SHP77 (cell line): Measurements from ENCODE around the gene FKBP15.
A peak's percentile ranks its signal among the peaks of the same experiment; 100 is the strongest.
"Not testable (repeated sequence)": the region's sequence is repeated elsewhere in the genome, so short reads cannot be mapped to it uniquely, and the experiment has no call there.

Experiments
- DNase-seq, 2 experiments: peaks; one replicate each; lab custom pipeline; 2025; lab: John Stamatoyannopoulos, UW

The FKBP15 gene

GRCh38 chr9:113178087-113178486 lies 43.0 kb downstream of the FKBP15 start:
- DNase-seq, result no peak

- DNase-seq, result no peak
These were observed 43.8 kb downstream of the FKBP15 start for GRCh38 chr9:113177251-113177650.

DNA sequence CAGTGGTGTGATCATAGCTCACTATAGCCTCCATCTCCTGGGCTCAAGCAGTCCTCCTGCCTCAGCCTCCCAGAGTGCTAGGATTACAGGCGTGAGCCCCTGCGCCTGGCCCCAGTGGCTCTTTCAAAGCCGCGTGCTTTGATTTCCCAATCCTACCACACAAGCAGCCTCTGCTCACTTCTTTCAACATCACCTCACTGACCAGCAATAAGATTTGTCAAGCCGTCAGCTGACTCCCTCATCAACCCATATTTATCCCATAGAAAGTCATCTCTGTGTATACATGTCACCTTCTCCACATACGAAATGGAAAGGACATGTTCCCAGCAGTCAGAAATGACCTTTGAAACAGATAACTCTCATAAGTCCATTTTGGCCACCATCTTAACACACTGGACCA lies 44.3 kb downstream of the FKBP15 start:
- DNase-seq, result no peak

- no peak for DNase-seq
These were observed 47.7 kb downstream of the FKBP15 start for GRCh38 chr9:113173341-113173740.

DNA sequence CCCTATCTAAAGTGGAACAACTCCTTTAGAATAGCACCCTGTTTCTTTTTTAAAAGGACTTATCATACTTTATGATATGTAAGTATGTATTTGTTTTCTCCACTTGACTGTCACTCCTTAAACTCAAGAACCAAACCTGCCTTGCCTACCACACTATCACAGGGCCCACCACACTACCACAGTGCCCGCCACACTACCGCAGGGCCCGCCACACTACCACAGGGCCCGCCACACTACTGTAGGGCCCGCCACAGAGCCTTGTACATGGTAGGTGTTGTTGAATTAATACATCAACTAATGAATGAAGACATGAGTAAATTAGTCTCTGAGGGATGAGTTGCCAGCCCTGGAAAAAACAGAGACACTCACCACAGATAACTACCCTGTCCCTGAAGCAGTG lies 52.3 kb downstream of the FKBP15 start:
- DNase-seq, result no peak

GRCh38 chr9:113166039-113166438 lies 55.0 kb downstream of the FKBP15 start:
- DNase-seq, result no peak

DNA sequence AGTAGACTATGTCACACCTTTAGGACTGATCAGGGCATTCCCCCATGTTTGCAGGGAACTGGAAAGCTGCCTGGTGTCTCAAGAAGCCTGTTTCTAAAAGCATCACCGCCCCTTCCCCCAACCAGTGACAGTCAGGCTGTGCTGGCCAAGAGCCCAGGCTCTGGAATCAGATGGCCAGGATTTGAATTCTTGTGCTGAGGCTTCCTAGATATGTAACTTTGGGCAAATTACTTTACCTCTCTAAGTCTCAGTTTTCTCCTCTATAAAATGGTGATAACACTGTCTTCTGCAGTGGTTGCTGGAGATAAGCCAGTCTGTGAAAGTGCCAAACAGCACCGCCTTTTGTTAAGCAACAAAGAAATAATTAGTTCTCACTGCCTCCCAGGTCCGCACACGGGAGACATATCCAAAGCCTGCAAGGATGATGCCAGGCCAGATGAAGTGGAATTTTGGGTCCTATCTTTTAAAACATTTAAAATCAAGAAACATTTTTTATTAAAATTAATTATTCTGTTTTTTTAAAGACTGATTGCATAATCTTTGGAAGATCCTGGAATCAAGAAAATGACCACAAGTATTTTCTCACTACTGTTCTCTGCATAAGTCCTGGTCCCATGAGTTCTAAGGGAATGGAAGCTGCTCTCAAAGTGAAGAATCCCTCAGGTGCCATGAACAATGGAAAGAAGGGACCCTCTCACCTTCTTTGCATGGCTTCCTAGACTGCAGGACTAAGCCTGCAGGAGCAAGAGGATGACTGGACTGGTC lies 56.4 kb downstream of the FKBP15 start:
- DNase-seq, result no peak

- no peak for DNase-seq
These were observed 58.1 kb downstream of the FKBP15 start for GRCh38 chr9:113163001-113163400.

DNA sequence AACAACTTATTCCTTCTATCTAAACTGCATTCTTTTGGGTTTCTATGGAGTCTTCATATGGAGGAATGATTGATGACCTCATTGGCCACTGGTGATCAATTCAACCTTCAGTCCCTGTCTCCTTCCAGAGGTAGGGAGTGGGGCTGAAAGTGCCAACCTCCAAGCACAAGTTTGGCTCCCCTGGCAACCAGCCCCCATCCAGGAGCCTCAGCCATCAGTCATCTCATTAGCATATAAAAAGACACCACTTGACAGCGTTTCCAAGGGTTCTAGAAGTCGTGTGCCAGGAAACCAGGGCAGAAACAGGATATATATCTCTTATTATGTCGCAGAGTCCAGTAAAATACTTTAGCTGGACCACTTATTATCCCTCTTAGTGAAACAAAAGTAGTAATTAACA lies 60.5 kb downstream of the FKBP15 start:
- no peak for DNase-seq

DNA sequence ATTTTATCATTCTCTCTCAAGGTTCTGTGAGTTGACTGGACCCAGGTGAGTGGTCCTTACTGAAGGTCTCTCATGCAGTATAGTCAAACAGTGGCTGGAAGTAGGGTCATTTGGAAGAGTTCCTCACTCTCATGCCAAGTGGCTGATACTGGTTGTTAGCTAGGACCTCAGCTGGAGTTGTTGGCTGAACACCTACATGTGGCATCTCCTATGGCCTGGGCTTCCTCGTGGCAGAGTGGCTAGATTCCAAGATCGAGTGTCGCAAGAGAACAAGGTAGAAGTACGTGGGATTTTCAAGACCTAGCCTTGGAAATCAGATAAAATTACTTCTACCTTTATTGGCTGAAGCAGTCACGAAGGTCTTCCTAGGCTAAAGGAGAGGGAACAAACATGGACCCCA lies 62.6 kb downstream of the FKBP15 start:
- no peak for DNase-seq

DNA sequence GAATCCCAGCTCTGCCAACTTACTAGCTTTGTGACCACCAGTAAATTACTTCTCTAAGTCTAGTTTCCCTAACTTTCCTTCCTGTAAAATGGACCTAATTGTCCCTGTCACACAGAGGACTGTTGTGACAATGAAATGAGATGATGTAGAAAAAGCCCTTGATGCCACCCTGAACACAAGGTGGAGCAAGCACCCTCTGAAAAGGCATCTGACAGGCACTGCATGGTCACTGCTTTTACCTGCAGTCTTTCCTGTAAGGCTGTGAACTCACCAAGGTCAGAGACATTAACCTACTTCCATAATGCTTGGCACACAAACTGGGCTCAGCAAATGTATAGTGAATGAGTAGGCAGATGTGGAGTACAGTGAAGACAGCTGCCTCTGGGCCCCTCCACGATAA lies 64.2 kb downstream of the FKBP15 start:
- DNase-seq, result no peak

GRCh38 chr9:113155911-113156588 lies 65.0 kb downstream of the FKBP15 start:
- DNase-seq, result no peak

GRCh38 chr9:113154946-113155345 lies 66.1 kb downstream of the FKBP15 start:
- DNase-seq, result no peak

DNA sequence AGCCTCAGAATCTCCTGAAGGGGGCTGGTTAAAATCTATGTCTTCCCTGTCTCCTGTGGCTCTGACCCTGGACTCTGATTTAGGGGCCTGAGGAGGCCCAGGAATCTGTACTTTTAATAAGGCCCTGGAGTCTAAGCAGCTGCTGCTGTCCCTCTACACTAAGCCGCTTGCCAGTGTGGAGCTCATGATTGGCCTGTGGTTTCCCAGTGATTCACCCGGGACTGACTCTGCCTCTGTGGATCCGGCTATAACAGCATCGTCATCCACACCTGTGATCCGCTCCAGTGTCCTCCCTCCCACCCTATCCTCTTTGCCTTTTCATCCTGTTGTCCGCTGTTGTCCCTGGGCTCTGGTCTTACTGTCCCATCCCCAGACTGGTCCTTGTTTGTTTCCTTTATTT lies 66.6 kb downstream of the FKBP15 start:
- no peak for DNase-seq

- DNase-seq, result no peak
These were observed 67.5 kb downstream of the FKBP15 start for GRCh38 chr9:113153599-113153998.

DNA sequence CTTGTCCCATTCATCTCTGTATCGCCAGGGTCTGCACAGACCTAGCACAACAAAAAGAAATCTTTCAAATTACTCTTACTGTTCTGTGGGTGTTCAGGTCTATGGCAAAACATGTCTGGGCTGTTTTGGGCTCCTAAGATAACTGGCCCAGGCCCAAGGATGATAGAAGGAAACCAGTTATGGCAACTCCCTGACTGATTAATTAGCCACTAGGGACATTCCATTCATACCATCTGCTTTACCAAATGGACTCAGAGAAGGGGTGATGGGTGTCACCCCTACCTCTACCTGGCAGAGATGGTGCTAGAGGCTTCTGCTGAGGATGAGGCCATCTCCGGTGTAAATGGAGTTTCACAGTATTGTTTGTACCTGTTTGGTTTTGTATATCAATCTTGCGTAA lies 68.4 kb downstream of the FKBP15 start:
- DNase-seq, result no peak

DNA sequence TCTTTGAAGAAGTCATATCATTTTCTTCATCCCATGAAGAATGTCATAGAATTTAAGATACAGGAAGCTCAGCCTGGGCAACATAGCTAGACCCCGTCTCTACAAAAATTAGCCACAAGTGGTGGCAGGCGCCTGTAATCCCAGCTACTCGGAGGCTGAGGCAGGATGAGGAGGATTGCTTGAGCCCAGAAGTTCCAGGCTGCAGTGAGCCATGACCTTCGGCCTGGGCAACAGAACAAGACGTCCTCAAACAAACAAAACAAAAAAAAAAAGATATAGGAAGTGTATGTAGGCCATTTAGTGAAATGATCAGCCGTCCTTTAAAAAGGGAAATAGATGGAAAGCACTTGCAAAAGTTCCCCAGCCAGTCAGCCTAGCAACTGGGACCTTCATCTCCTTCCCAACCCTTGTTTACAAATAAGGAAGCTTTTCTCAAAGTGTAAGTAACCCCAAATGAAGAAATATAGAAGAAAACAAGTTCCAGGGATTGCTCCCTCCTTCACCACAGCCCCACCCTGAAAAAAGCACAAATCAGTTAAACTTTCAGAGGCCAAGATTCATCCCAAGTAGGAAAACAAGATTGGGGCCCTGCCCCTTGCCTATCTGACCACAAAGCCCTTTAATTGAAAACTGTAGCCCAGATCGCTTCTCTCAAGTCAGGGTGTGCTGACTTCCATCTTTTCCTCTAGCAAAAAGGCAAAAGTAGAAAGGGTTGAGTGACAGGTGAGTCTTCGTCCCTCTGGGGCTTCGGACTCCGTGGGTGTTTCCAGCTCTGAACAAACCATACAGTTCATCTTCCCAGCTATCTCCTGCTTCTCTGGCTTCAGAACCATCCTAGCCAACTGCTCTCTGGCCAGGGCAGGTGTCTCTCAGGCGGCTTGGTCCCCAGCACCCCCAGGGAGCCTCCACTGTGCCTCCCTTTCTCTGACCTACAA lies 69.1 kb downstream of the FKBP15 start:
- no peak for DNase-seq

- peak; percentile 84 to 94 for DNase-seq
These were observed 70.1 kb downstream of the FKBP15 start, which contains the start of gene SLC31A2 for GRCh38 chr9:113150670-113151611. Gene SLC31A2, plus strand, starts transcription at chr9:113151007. Its CDS starts 68 bp downstream, at chr9:113151075.

GRCh38 chr9:113149561-113149960 lies 71.5 kb downstream of the FKBP15 start:
- not testable (repeated sequence) for DNase-seq

GRCh38 chr9:113148781-113149510 lies 72.1 kb downstream of the FKBP15 start:
- DNase-seq, result no peak

DNA sequence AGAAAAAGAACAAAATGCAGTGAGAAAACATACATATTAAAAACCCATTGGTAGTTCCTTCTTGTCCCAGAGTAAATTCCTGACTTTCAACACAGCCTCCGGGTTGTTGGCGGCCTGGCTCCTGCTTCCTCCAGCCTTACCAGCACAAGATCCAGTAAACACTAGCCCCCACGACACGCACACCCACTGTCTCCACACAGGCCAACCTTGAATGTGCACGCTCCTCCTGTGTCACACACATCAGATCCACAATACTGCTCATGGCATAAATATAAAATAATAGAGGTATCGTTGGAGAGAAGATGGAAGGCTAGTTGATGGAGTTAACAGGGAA lies 72.7 kb downstream of the FKBP15 start:
- no peak for DNase-seq
